ENCODE data around the gene C11orf98. TPM values are rescaled to one million over a fixed set of nuclear protein-coding genes. Genes with fewer than 3 reads are reported as not detected.

Gene C11orf98
- total and polyA plus RNA-seq, 2 donors (not counting 1 experiment from before 2014, with no cell fraction given): 41.5 to 48.1 TPM

DNA sequence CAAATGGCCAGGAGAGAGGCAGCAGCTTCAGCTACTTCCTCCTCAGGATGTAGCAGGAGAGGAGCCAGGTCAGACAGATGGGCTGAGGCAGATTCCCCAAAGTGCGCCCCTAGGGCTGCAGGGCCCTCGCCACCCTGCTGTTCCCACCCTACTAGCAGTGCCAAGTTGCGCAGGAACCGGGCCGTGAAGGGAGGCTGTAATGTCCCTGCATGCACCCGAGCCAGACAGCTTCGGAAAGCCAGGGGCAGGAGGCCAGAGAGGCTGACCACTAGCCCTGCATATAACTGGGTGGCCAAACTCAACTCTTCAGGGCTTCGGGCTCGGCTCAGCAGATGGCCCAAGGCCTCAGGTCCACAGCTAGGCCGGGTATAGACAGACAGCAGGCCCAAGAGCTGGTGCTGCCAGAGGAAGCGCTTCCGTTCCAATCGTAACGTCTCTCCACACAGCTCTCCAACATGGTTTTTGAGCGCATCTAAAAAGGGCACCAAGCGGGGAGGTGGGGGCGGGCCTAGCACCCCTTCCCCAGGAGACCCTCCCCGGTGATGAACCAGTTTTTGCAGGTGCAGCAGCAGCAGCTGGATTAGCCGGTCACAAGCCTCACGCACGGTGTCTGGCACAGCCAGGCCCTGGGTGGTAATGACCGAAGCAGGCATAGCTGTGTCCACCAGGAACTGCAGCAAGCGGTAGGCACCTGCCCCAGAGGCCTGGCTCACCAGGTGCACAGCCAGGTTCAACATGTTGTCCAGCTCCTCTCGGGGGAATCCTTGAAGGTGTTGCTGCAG is 16.6 kb downstream of the C11orf98 start:
- DNase-seq (no peak), ATAC-seq (ENCODE audit: low read depth) (no peak)
- Histone ChIP-seq H3K4me1 (ENCODE audit: control insufficient read depth in 2 of 2, insufficient read depth in 2 of 2, low read length in 2 of 2) (peaks cover 25 to 34% of the 10 kb centered on the region in 2 donors), H3K9ac (ENCODE audit: low read length) (no peak overlapping the region), H3K27me3 (replicated peaks in 1 of 4; ENCODE audit: control extremely low read depth in 1 of 4, control insufficient read depth in 3 of 4, insufficient read depth in 4 of 4, low read length in 3 of 4) (no peaks in the 10 kb centered on the region), H2AFZ (ENCODE audit: insufficient read depth, low read depth, low read length, poor library complexity, severe bottlenecking) (no peak overlapping the region), H3K4me3 (ENCODE audit: control extremely low read depth in 1 of 5, extremely low read depth in 1 of 5, insufficient read depth in 1 of 5, low read depth in 2 of 5, low read length in 4 of 5) (no peak overlapping the region), H3K36me3 (replicated peaks in 1 of 2; ENCODE audit: control extremely low read depth in 1 of 2, control insufficient read depth in 1 of 2, extremely low read depth in 1 of 2, insufficient read depth in 2 of 2, low read length in 1 of 2) (peaks cover 0 to 32% of the 10 kb centered on the region in 2 experiments), H3K27ac (ENCODE audit: low read length in 2 of 2) (no peak overlapping the region), H4K20me1 (ENCODE audit: control insufficient read depth, insufficient read depth, low read length, poor library complexity, severe bottlenecking) (peaks cover 9% of the 10 kb centered on the region), H3K4me2 (replicated peaks; ENCODE audit: low read depth, low read length, poor library complexity, severe bottlenecking) (no peak overlapping the region), H3K79me2 (ENCODE audit: control insufficient read depth, insufficient read depth, low read length) (peaks cover 73% of the 10 kb centered on the region), H3K9me3 (ENCODE audit: control extremely low read depth in 1 of 3, control insufficient read depth in 2 of 3, insufficient read depth in 1 of 3, low read length in 2 of 3) (no peaks in the 10 kb centered on the region)
- Mint-ChIP-seq H3K27me3 (no peaks in the 10 kb centered on the region), H3K27ac (no peak overlapping the region), H3K9me3 (ENCODE audit: insufficient read depth) (no peaks in the 10 kb centered on the region), H3K4me1 (peaks cover 33% of the 10 kb centered on the region), H3K4me3 (no peak overlapping the region)
- CTCF ChIA-PET: interaction anchor here (0.9 to 1.5 kb wide), 3 partner anchors 17 to 32 kb away, joined by 3 read pairs; partner anchors contain the start of genes C11orf98 and CSKMT
- TF ChIP-seq, protein P1, sequence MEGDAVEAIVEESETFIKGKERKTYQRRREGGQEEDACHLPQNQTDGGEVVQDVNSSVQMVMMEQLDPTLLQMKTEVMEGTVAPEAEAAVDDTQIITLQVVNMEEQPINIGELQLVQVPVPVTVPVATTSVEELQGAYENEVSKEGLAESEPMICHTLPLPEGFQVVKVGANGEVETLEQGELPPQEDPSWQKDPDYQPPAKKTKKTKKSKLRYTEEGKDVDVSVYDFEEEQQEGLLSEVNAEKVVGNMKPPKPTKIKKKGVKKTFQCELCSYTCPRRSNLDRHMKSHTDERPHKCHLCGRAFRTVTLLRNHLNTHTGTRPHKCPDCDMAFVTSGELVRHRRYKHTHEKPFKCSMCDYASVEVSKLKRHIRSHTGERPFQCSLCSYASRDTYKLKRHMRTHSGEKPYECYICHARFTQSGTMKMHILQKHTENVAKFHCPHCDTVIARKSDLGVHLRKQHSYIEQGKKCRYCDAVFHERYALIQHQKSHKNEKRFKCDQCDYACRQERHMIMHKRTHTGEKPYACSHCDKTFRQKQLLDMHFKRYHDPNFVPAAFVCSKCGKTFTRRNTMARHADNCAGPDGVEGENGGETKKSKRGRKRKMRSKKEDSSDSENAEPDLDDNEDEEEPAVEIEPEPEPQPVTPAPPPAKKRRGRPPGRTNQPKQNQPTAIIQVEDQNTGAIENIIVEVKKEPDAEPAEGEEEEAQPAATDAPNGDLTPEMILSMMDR (IDR thresholded peaks at IDR 0.05): no peak
- TF ChIP-seq EZH2 (IDR thresholded peaks at IDR 0.05; ENCODE audit: borderline replicate concordance, insufficient read depth, low read depth, low read length, poor library complexity, severe bottlenecking): no peak
- WGBS (ENCODE audit: insufficient coverage): 97% methylated on average over 24 of the region's 24 CpGs
- POLR2A ChIA-PET: interaction anchor here (1.0 to 4.7 kb wide), 3 partner anchors 16 to 61 kb away, joined by 3 to 32 read pairs (median 6); partner anchors contain the start of genes C11orf98, CSKMT, LBHD1 and UQCC3
- intact Hi-C loops (cut with micrococcal nuclease): no loop called here

- Mint-ChIP-seq H3K4me3 (no peak overlapping the region), H3K9me3 (ENCODE audit: insufficient read depth) (no peaks in the 10 kb centered on the region), H3K27me3 (no peaks in the 10 kb centered on the region), H3K4me1 (peaks cover 30% of the 10 kb centered on the region), H3K27ac (no peak overlapping the region)
- intact Hi-C loops (cut with micrococcal nuclease): loop anchor here (2.0 kb wide), 1 partner anchor 35 kb away; the partner anchor contains the start of genes EML3 and ROM1
- H3K4me3 ChIP-seq (ENCODE audit: control extremely low read depth in 1 of 5, extremely low read depth in 1 of 5, insufficient read depth in 1 of 5, low read depth in 2 of 5, low read length in 4 of 5): no peak overlapping the region
- TF ChIP-seq EZH2 (IDR thresholded peaks at IDR 0.05; ENCODE audit: borderline replicate concordance, insufficient read depth, low read depth, low read length, poor library complexity, severe bottlenecking): no peak
- TF ChIP-seq, protein P1 (IDR thresholded peaks at IDR 0.05): no peak
- H3K4me1 ChIP-seq (ENCODE audit: control insufficient read depth in 2 of 2, insufficient read depth in 2 of 2, low read length in 2 of 2): peaks cover 24 to 32% of the 10 kb centered on the region in 2 donors
- WGBS (ENCODE audit: insufficient coverage): 90% methylated on average over 5 of the region's 6 CpGs
- no peak overlapping the region for H3K9ac ChIP-seq (ENCODE audit: low read length)
- DNase-seq: no peak
- H3K27me3 ChIP-seq (replicated peaks in 1 of 4; ENCODE audit: control extremely low read depth in 1 of 4, control insufficient read depth in 3 of 4, insufficient read depth in 4 of 4, low read length in 3 of 4): no peaks in the 10 kb centered on the region
- H3K9me3 ChIP-seq (ENCODE audit: control extremely low read depth in 1 of 3, control insufficient read depth in 2 of 3, insufficient read depth in 1 of 3, low read length in 2 of 3): no peaks in the 10 kb centered on the region
- H3K27ac ChIP-seq (ENCODE audit: low read length in 2 of 2): no peak overlapping the region
- no peak overlapping the region for H2AFZ ChIP-seq (ENCODE audit: insufficient read depth, low read depth, low read length, poor library complexity, severe bottlenecking)
- POLR2A ChIA-PET: interaction anchor here (1.0 to 4.7 kb wide), 4 partner anchors 17 to 62 kb away, joined by 3 to 32 read pairs (median 6); partner anchors contain the start of genes C11orf98, CSKMT, LBHD1 and TUT1
- no peak for ATAC-seq (ENCODE audit: low read depth)
- H3K4me2 ChIP-seq (replicated peaks; ENCODE audit: low read depth, low read length, poor library complexity, severe bottlenecking): no peak overlapping the region
- H3K36me3 ChIP-seq (replicated peaks in 1 of 2; ENCODE audit: control extremely low read depth in 1 of 2, control insufficient read depth in 1 of 2, extremely low read depth in 1 of 2, insufficient read depth in 2 of 2, low read length in 1 of 2): peaks cover 0 to 39% of the 10 kb centered on the region in 2 experiments
- peaks cover 9% of the 10 kb centered on the region for H4K20me1 ChIP-seq (ENCODE audit: control insufficient read depth, insufficient read depth, low read length, poor library complexity, severe bottlenecking)
- CTCF ChIA-PET: interaction anchor here (1.5 kb wide), 1 partner anchor 32 kb away, joined by 3 read pairs; no protein-coding TSS in a partner anchor
- peaks cover 73% of the 10 kb centered on the region for H3K79me2 ChIP-seq (ENCODE audit: control insufficient read depth, insufficient read depth, low read length)
These were observed 17.4 kb downstream of the C11orf98 start for GRCh38 chr11:62647609-62648005.
